ENCODE measurements around the gene AGPAT4. TPM values are rescaled to one million over a fixed set of nuclear protein-coding genes. Genes with fewer than 3 reads are reported as not detected.
A peak's percentile ranks its signal among the peaks of the same experiment; 100 is the strongest.

AGPAT4 gene
- total and polyA plus RNA-seq, 2 of the 4 experiments (the other 2 are of a cell fraction), result 3.6 to 3.8 TPM

GRCh38 chr6:161169696-161170095 lies 104.2 kb downstream of the AGPAT4 start:
- intact Hi-C loops (cut with micrococcal nuclease), result no loop called here

More at GRCh38 chr6:161169696-161170095, 104.2 kb downstream of the AGPAT4 start:
- dilution Hi-C loops (cut with HindIII; ENCODE audit: low sequenced_read_pairs, unreplicated experiment), result no loop called here
- Histone ChIP-seq H3K27me3 (ENCODE audit: control insufficient read depth, insufficient read depth, low read length) (no peaks in the 10 kb centered on the region), H3K79me1 (ENCODE audit: low read depth in 1 of 2, low read length in 2 of 2) (peaks cover 10% of the 10 kb centered on the region in 2 experiments; a peak in 3 of 4 replicates), H3K4ac (ENCODE audit: low read depth, low read length) (no peak overlapping the region), H3K14ac (replicated peaks; ENCODE audit: low read depth, low read length) (no peak overlapping the region), H2AK9ac (replicated peaks; ENCODE audit: low read depth, low read length, poor library complexity) (no peak overlapping the region), H2BK15ac (ENCODE audit: low read depth, low read length) (no peak overlapping the region), H2BK20ac (ENCODE audit: low read depth, low read length) (no peak overlapping the region), H2AK5ac (ENCODE audit: low read depth, low read length) (no peak overlapping the region), H3K9me1 (ENCODE audit: insufficient read depth, low read length) (peaks cover 13% of the 10 kb centered on the region), H3K56ac (ENCODE audit: extremely low read depth, insufficient read depth, low read length) (no peak overlapping the region), H3K4me3 (ENCODE audit: insufficient read depth, low read depth, low read length) (no peak overlapping the region), H3K27ac (ENCODE audit: insufficient read depth, low read length) (no peak overlapping the region), H4K8ac (ENCODE audit: low read depth in 2 of 2, low read length in 2 of 2) (no peak overlapping the region), H2AFZ (replicated peaks; ENCODE audit: low read length, poor library complexity) (no peak overlapping the region), H4K5ac (ENCODE audit: low read depth, low read length) (no peak overlapping the region), H3K9ac (ENCODE audit: low read depth, low read length) (no peak overlapping the region), H4K91ac (ENCODE audit: insufficient read depth, low read depth, low read length) (no peak overlapping the region), H3K4me2 (ENCODE audit: low read depth, low read length) (no peak overlapping the region), H3K18ac (ENCODE audit: low read depth, low read length) (no peak overlapping the region), H3K36me3 (ENCODE audit: control insufficient read depth, insufficient read depth, low read length) (peaks cover 4% of the 10 kb centered on the region), H4K20me1 (ENCODE audit: insufficient read depth, low read length) (no peaks in the 10 kb centered on the region), H3K23ac (ENCODE audit: low read depth, low read length) (no peak overlapping the region), H2BK5ac (ENCODE audit: low read depth, low read length, poor library complexity, severe bottlenecking) (no peak overlapping the region), H3K4me1 (ENCODE audit: control insufficient read depth, insufficient read depth, low read length) (peaks cover 9% of the 10 kb centered on the region), H2BK120ac (ENCODE audit: low read depth, low read length) (no peak overlapping the region), H3K9me3 (ENCODE audit: control insufficient read depth, insufficient read depth, low read length) (no peaks in the 10 kb centered on the region)
- POLR2A ChIA-PET (ENCODE audit: unreplicated experiment), result no interaction called here
- in situ Hi-C loops (cut with MboI; ENCODE audit: low sequenced_read_pairs), result loop anchor here (10.0 kb wide), 1 partner anchor 105 kb away; the partner anchor contains the start of gene AGPAT4
- ATAC-seq (ENCODE audit: low read depth), result no peak
- BruUV-seq (replicated peaks), result no TSS peak
- peak; percentile 62 for DNase-seq
- TF ChIP-seq MAZ (IDR thresholded peaks at IDR 0.05; ENCODE audit: borderline replicate concordance, low read depth, low read length) (no peak), BHLHE40 (IDR thresholded peaks at IDR 0.05; ENCODE audit: low read depth, low read length) (no peak), RCOR1 (IDR thresholded peaks at IDR 0.05; ENCODE audit: insufficient replicate concordance, low read length) (no peak), POLR2A (IDR thresholded peaks at IDR 0.05; ENCODE audit: low read depth, low read length) (no peak), MXI1 (IDR thresholded peaks at IDR 0.05; ENCODE audit: borderline replicate concordance, low read depth, low read length) (no peak), RAD21 (IDR thresholded peaks at IDR 0.05; ENCODE audit: low read length) (no peak), FOS (IDR thresholded peaks at IDR 0.05; ENCODE audit: low read depth, low read length) (no peak)
- TF ChIP-seq, protein P1, sequence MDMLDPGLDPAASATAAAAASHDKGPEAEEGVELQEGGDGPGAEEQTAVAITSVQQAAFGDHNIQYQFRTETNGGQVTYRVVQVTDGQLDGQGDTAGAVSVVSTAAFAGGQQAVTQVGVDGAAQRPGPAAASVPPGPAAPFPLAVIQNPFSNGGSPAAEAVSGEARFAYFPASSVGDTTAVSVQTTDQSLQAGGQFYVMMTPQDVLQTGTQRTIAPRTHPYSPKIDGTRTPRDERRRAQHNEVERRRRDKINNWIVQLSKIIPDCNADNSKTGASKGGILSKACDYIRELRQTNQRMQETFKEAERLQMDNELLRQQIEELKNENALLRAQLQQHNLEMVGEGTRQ (IDR thresholded peaks at IDR 0.05; ENCODE audit: low read depth, low read length), result no peak
- WGBS, 2 experiments (ENCODE audit: extremely low coverage in 2 of 2, insufficient read length in 1 of 2), result 100% methylated on average over 1 of the region's 4 CpGs; no CpG with 5 or more reads in 1 of the 2 experiments
- CTCF ChIA-PET, result interaction anchor here (0.7 to 1.1 kb wide), 2 partner anchors 102 to 336 kb away, joined by 3 read pairs; no protein-coding TSS in a partner anchor
